OCI-LY3 (cell line): ENCODE measurements around the gene TPGS1.
A peak's percentile ranks its signal among the peaks of the same experiment; 100 is the strongest.

ENCODE experiments used
- H2AFZ ChIP-seq: fragments of 200-600, 300-600 bp; shearing (Covaris generic); 2 replicates; pipeline ENCODE4 v1.6.0; 2014; ENCODE audit warnings: antibody characterized with exemption, low read depth, low read length
- H3K27ac ChIP-seq: fragments of 200-600, 300-600 bp; sonication (generic); 2 replicates; pipeline ENCODE4 v1.5.1; 2014; ENCODE audit warnings: mild to moderate bottlenecking, low read length, moderate library complexity, mixed read lengths
- H3K27me3 ChIP-seq: fragments of 200-600, 300-600 bp; sonication (generic); 2 replicates; pipeline ENCODE4 v1.6.1; 2014; ENCODE audit warnings: low read depth, low read length, mixed read lengths
- H3K36me3 ChIP-seq: fragments of 200-600, 300-600 bp; sonication (generic); replicated peaks from 2 replicates; pipeline ENCODE3; 2014; ENCODE audit warnings: low read depth, low read length, mixed read lengths
- H3K4me1 ChIP-seq: fragments of 300-600, 200-600 bp; sonication (generic); 2 replicates; pipeline ENCODE4 v1.6.1; 2014; ENCODE audit warnings: low read length, mixed read lengths
- H3K4me2 ChIP-seq: fragments of 200-600, 300-600 bp; sonication (generic); 2 replicates; pipeline ENCODE4 v1.6.1; 2014; ENCODE audit warnings: low read length, mixed read lengths
- H3K4me3 ChIP-seq: fragments of 300-600, 200-600 bp; sonication (generic); 2 replicates; pipeline ENCODE4 v1.5.1; 2014; ENCODE audit warnings: antibody characterized with exemption, mild to moderate bottlenecking, low read length, moderate library complexity
- H3K79me2 ChIP-seq: fragments of 300-600, 200-600 bp; shearing (Covaris generic); 2 replicates; pipeline ENCODE4 v1.6.1; 2014; ENCODE audit warnings: mild to moderate bottlenecking, low read length, mixed read lengths
- H3K9ac ChIP-seq: fragments of 300-600, 200-600 bp; shearing (Covaris generic); 2 replicates; pipeline ENCODE4 v1.6.0; 2014; ENCODE audit warnings: mild to moderate bottlenecking, low read length, moderate library complexity
- H3K9me3 ChIP-seq: fragments of 200-600, 300-600 bp; shearing (Covaris generic); 2 replicates; pipeline ENCODE4 v1.6.1; 2014; ENCODE audit warnings: low read length, mixed read lengths; ENCODE audit not compliant: insufficient read depth
- H4K20me1 ChIP-seq: fragments of 200-600, 300-600 bp; sonication (generic); 2 replicates; pipeline ENCODE4 v1.6.1; 2016; ENCODE audit warnings: low read length, mixed read lengths; ENCODE audit not compliant: insufficient read depth
- EZH2phosphoT487 ChIP-seq: fragments of 200-600 bp; shearing (Covaris generic); IDR thresholded peaks from 2 replicates; pipeline ENCODE4 v1.6.1; 2018; ENCODE audit warnings: antibody characterized with exemption, mixed run types, low read depth
- TF ChIP-seq, protein P1 (sequence below): fragments of 200-600, 300-600 bp; sonication (generic); IDR thresholded peaks from 2 replicates; pipeline ENCODE4 v1.5.1; 2014; ENCODE audit warnings: antibody characterized with exemption, low read length, low read depth

The TPGS1 gene

DNA sequence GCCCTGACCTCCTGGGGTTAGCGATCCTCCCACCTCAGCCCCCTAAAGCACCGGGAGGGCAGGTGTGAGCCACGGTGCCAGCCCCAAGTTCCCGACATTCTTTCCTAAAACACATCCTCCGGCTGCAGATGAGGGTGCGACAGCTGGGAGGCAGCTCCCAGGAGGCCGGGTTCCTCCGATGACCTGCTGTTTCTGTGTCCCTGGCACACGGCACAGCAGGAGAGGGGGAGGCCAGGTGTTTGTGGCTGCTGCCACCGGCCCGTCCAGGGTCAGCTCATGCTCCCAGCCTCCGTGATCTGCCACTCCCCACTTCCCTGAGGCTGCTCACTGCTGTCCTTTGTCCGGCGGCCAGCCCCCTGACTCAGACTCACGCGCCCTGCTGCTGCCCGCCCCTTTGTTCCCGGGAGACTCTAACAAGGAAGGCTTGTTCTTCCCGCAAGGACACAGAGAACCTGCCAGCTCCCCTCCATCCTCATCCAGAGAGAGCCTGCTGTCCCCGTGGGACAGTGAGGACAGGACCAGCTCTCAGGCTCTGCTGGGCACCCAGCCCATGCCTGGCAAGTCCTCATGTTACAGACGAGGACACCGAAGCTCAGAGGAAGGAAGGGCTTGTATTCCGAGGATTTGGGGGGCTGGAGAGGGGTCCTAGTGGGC is 21.6 kb upstream of the TPGS1 start:
- no peaks in the 10 kb centered on the region for H3K27me3 ChIP-seq
- H3K9ac ChIP-seq, result no peak overlapping the region
- no peak overlapping the region for H3K4me3 ChIP-seq
- no peak for TF ChIP-seq EZH2phosphoT487
- TF ChIP-seq, protein P1, sequence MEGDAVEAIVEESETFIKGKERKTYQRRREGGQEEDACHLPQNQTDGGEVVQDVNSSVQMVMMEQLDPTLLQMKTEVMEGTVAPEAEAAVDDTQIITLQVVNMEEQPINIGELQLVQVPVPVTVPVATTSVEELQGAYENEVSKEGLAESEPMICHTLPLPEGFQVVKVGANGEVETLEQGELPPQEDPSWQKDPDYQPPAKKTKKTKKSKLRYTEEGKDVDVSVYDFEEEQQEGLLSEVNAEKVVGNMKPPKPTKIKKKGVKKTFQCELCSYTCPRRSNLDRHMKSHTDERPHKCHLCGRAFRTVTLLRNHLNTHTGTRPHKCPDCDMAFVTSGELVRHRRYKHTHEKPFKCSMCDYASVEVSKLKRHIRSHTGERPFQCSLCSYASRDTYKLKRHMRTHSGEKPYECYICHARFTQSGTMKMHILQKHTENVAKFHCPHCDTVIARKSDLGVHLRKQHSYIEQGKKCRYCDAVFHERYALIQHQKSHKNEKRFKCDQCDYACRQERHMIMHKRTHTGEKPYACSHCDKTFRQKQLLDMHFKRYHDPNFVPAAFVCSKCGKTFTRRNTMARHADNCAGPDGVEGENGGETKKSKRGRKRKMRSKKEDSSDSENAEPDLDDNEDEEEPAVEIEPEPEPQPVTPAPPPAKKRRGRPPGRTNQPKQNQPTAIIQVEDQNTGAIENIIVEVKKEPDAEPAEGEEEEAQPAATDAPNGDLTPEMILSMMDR, result no peak
- H3K4me1 ChIP-seq, result peaks cover 11% of the 10 kb centered on the region
- no peaks in the 10 kb centered on the region for H4K20me1 ChIP-seq
- H3K27ac ChIP-seq, result no peak overlapping the region
- no peaks in the 10 kb centered on the region; the same call in 1 of the 2 replicates for H3K79me2 ChIP-seq
- H3K9me3 ChIP-seq, result peaks cover 4% of the 10 kb centered on the region; the same call in 1 of the 2 replicates
- H2AFZ ChIP-seq, result no peak overlapping the region
- no peak overlapping the region for H3K4me2 ChIP-seq
- peaks cover 4% of the 10 kb centered on the region for H3K36me3 ChIP-seq

DNA sequence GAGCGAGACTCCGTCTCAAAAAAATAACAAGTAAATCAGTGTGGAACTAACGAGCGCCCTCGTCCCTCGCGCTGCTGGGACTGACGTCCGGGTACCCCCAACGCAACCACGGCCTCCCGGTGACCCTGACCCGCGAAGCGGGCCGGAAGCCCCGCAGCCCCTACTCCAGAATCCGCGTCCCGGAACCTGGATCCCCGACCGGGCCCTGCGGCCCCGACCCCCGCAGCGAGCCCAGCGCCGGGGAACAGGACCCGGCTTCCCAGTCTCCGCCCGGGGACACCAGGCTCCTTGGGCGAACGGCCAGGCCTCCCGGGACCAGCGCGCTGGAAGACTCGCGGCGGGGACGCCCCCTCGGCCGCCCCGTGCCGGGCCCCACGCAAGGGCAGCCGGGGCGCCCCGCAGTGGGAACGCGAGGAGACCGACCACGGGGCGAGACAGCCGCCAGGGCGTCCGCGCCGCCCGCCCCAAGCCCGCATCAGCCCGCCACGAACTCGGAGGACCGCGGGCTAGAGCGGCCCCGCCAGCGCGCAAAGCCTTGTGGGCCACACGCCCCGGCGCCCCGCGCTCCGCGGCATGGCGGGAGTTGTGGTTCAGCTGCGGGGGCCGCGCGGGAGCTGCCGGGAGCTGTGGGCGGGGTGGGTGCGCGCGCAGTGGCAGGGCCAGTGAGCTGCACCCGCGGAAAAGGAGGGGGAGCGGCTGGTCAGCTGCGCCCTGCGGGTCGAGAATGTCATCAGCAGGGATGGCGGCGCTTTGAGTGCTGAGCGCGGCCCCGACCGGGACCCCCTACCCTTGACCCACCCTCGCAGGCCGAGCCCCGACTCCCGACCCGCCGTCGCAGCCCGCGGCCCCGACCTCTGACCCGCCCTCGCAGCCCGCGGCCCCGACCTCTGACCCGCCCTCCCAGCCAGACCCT is 18.5 kb upstream of the TPGS1 start:
- Histone ChIP-seq H3K27me3 (no peaks in the 10 kb centered on the region), H3K27ac (peak overlapping the region; percentile 85), H4K20me1 (no peaks in the 10 kb centered on the region), H3K79me2 (no peaks in the 10 kb centered on the region; the same call in 1 of the 2 replicates), H3K4me2 (peak overlapping the region; percentile 96), H3K9me3 (no peaks in the 10 kb centered on the region), H3K36me3 (peaks cover 4% of the 10 kb centered on the region), H2AFZ (peak overlapping the region; percentile 77), H3K4me1 (peaks cover 11% of the 10 kb centered on the region), H3K4me3 (peak overlapping the region; percentile 98), H3K9ac (peak overlapping the region; percentile 92)
- TF ChIP-seq, protein P1, result no peak
- no peak for TF ChIP-seq EZH2phosphoT487

DNA sequence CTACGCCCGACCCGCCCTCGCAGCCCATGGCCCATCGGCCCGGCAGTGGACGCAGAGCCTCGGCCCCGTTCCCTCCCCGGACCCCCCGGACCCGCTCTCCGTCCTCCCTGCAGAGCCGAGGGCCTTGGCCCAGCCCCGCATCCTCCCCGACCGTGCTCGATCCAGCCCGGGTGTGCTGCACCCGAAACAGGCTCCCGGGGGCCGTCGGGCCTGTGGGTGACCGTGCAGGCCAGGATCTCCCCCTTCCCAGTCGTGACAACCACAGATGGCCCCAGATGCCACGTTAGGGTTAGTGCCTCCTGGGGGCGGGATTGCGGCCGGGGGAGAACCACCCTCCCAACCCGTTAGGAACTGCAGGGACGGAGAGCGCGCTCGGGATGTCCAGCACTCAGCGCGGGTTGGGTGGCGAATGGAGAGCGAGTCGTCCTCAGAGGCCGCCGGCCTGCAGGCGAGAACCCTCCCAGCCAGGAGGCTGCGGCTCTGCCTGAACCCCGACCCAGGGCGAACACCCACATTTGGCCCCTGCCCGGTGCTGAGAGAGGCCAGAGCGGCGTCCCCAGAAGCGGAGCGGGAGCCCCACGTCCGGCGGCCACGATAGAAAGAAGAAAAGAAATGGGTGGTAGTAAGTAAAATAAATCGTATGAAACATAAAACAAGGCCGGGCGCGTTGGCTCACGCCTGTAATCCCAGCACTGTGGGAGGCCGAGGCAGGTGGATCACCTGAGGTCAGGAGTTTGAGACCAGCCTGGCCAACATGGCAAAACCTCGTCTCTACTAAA is 17.7 kb upstream of the TPGS1 start:
- Histone ChIP-seq H4K20me1 (no peaks in the 10 kb centered on the region), H3K79me2 (no peaks in the 10 kb centered on the region; the same call in 1 of the 2 replicates), H3K27ac (no peak overlapping the region), H3K4me1 (peaks cover 11% of the 10 kb centered on the region), H3K9me3 (no peaks in the 10 kb centered on the region), H3K4me3 (peak overlapping the region; percentile 98), H2AFZ (peak overlapping the region; percentile 16; the same call in 1 of the 2 replicates), H3K36me3 (peaks cover 4% of the 10 kb centered on the region), H3K9ac (peak overlapping the region; percentile 92), H3K4me2 (peak overlapping the region; percentile 96), H3K27me3 (no peaks in the 10 kb centered on the region)
- TF ChIP-seq, protein P1, result no peak
- TF ChIP-seq EZH2phosphoT487, result no peak
